RWPE2 (cell line): ENCODE results near the gene SEPTIN5.
"Not testable (repeated sequence)": the region's sequence is repeated elsewhere in the genome, so short reads cannot be mapped to it uniquely, and the experiment has no call there.

Source experiments
- ATAC-seq: fragments of 200-7000 bp; cut with Tn5 transposase; 3 replicates; pipeline ENCODE4 v1.9.1; 2021; ENCODE audit warnings: low read depth
- DNase-seq: peaks from one replicate; pipeline ENCODE4 v3.0.0-alpha.2; 2020; ENCODE audit warnings: low spot score
- H3K27ac ChIP-seq: fragments of 450-650 bp; 2 replicates; pipeline ENCODE4 v1.5.1; 2017; ENCODE audit warnings: mild to moderate bottlenecking; ENCODE audit not compliant: poor library complexity, severe bottlenecking
- H3K27me3 ChIP-seq: fragments of 250-450 bp; sonication (Bioruptor Pico); 2 replicates; pipeline ENCODE4 v1.5.1; 2021; ENCODE audit warnings: mild to moderate bottlenecking, moderate library complexity; ENCODE audit not compliant: insufficient read depth, poor library complexity, severe bottlenecking
- H3K36me3 ChIP-seq: fragments of 250-450 bp; sonication (Bioruptor Pico); 2 replicates; pipeline ENCODE4 v1.5.1; 2020; ENCODE audit warnings: low read depth, mild to moderate bottlenecking, moderate library complexity
- H3K4me1 ChIP-seq: fragments of 250-450 bp; sonication (Bioruptor Pico); 2 replicates; pipeline ENCODE4 v1.5.1; 2021; ENCODE audit warnings: mild to moderate bottlenecking, moderate library complexity; ENCODE audit not compliant: insufficient read depth, poor library complexity, severe bottlenecking
- H3K4me3 ChIP-seq: fragments of 250-450 bp; sonication (Bioruptor Pico); 2 replicates; pipeline ENCODE4 v1.5.1; 2021; ENCODE audit warnings: mild to moderate bottlenecking, moderate library complexity; ENCODE audit not compliant: severe bottlenecking
- H3K9me3 ChIP-seq: fragments of 250-450 bp; sonication (Bioruptor Pico); 2 replicates; pipeline ENCODE4 v1.5.1; 2021; ENCODE audit warnings: mild to moderate bottlenecking, moderate library complexity; ENCODE audit not compliant: severe bottlenecking
- CTCF ChIP-seq: fragments of 450-650 bp; IDR thresholded peaks from one replicate; pipeline ENCODE4 v1.5.1; 2017; ENCODE audit warnings: mild to moderate bottlenecking, moderate library complexity; ENCODE audit not compliant: poor library complexity, severe bottlenecking

SEPTIN5 gene

GRCh38 chr22:19672054-19672776 is 42.1 kb upstream of the SEPTIN5 start:
- no peak for ATAC-seq
- no peak overlapping the region for H3K4me3 ChIP-seq
- H3K27me3 ChIP-seq = no peaks in the 10 kb centered on the region
- H3K36me3 ChIP-seq = no peaks in the 10 kb centered on the region
- no peak for TF ChIP-seq CTCF
- no peaks in the 10 kb centered on the region for H3K4me1 ChIP-seq
- H3K27ac ChIP-seq = no peak overlapping the region
- no peaks in the 10 kb centered on the region for H3K9me3 ChIP-seq
- no peak for DNase-seq

- Histone ChIP-seq H3K27me3 (no peaks in the 10 kb centered on the region), H3K4me3 (no peak overlapping the region), H3K9me3 (no peaks in the 10 kb centered on the region), H3K36me3 (no peaks in the 10 kb centered on the region), H3K4me1 (no peaks in the 10 kb centered on the region), H3K27ac (no peak overlapping the region)
- TF ChIP-seq CTCF = no peak
- no peak for ATAC-seq
- no peak for DNase-seq
Measured at GRCh38 chr22:19673660-19674059, 40.6 kb upstream of the SEPTIN5 start.

GRCh38 chr22:19674129-19674928 is 40.0 kb upstream of the SEPTIN5 start:
- DNase-seq (no peak), ATAC-seq (no peak)

GRCh38 chr22:19674929-19675253 is 39.4 kb upstream of the SEPTIN5 start:
- no peak for DNase-seq
- Histone ChIP-seq H3K27me3 (no peaks in the 10 kb centered on the region), H3K4me3 (no peak overlapping the region), H3K9me3 (peaks cover 3% of the 10 kb centered on the region), H3K4me1 (no peaks in the 10 kb centered on the region), H3K27ac (no peak overlapping the region), H3K36me3 (no peaks in the 10 kb centered on the region)
- ATAC-seq = no peak
- TF ChIP-seq CTCF = no peak

More at GRCh38 chr22:19674129-19674928, 40.0 kb upstream of the SEPTIN5 start:
- Histone ChIP-seq H3K27me3 (no peaks in the 10 kb centered on the region), H3K36me3 (no peaks in the 10 kb centered on the region), H3K4me3 (no peak overlapping the region), H3K27ac (no peak overlapping the region), H3K9me3 (peaks cover 2% of the 10 kb centered on the region), H3K4me1 (no peaks in the 10 kb centered on the region)
- no peak for TF ChIP-seq CTCF

GRCh38 chr22:19675428-19675827 is 38.9 kb upstream of the SEPTIN5 start:
- TF ChIP-seq CTCF = no peak
- no peak for DNase-seq
- Histone ChIP-seq H3K9me3 (peaks cover 3% of the 10 kb centered on the region), H3K27me3 (no peaks in the 10 kb centered on the region), H3K27ac (no peak overlapping the region), H3K36me3 (no peaks in the 10 kb centered on the region), H3K4me3 (no peak overlapping the region), H3K4me1 (no peaks in the 10 kb centered on the region)
- ATAC-seq = no peak

GRCh38 chr22:19676437-19676836 is 37.9 kb upstream of the SEPTIN5 start:
- not testable (repeated sequence) for H3K36me3 ChIP-seq, H3K9me3 ChIP-seq, H3K27me3 ChIP-seq, H3K4me1 ChIP-seq, DNase-seq, ATAC-seq, H3K27ac ChIP-seq, H3K4me3 ChIP-seq
